ENCODE data around the gene SLC16A11. TPM values are rescaled to one million over a fixed set of nuclear protein-coding genes. Genes with fewer than 3 reads are reported as not detected.

SLC16A11 gene
- total RNA-seq, 1 donor from 2014 or later = not detected

DNA sequence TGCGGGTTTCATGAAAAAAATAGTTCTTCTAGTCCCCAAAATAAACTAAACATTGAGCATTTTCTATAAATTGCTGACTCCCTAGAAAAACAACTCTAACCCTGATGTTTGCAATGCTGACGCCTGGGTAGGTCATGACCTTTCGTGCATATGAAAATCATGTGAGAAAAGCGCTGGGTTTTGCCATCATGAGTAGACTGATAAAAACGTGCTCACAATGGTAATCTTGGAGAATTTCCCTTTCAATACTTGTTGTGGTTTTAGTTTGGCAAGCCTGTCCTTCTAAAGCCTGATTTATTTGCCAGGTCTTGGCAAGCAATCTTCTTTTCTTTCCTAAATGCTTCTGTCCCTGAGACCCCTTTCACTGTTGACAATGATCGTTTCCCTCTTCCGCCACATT lies 40.2 kb upstream of the SLC16A11 start:
- no peaks in the 10 kb centered on the region for H3K27me3 ChIP-seq
- peaks cover 16% of the 10 kb centered on the region for H3K27me3 Mint-ChIP-seq (ENCODE audit: insufficient read depth, low read depth)
- no peaks in the 10 kb centered on the region for H3K9me3 ChIP-seq (ENCODE audit: low read depth)
- H3F3A ChIP-seq (ENCODE audit: low read depth) = no peaks in the 10 kb centered on the region
- H3K9me3 Mint-ChIP-seq = peaks cover 9% of the 10 kb centered on the region
- no peak overlapping the region for H2AFZ ChIP-seq (replicated peaks)
- H3K27ac Mint-ChIP-seq = no peak overlapping the region
- no peak overlapping the region for H3K4me3 Mint-ChIP-seq
- no peaks in the 10 kb centered on the region for H3K4me1 ChIP-seq
- no peaks in the 10 kb centered on the region for H3K36me3 Mint-ChIP-seq
- no peak overlapping the region for H3K4me2 ChIP-seq
- no peak overlapping the region for H3K27ac ChIP-seq
- no peak overlapping the region for H3K4me3 ChIP-seq
- H3K36me3 ChIP-seq = no peaks in the 10 kb centered on the region
- no peak for DNase-seq (ENCODE audit: low spot score)
- peaks cover 5% of the 10 kb centered on the region for H3K4me1 Mint-ChIP-seq
- no peaks in the 10 kb centered on the region for H3K79me2 ChIP-seq (ENCODE audit: low read depth)
- H3K9ac ChIP-seq = no peak overlapping the region
- TF ChIP-seq EZH2phosphoT487 (IDR thresholded peaks at IDR 0.05) = no peak
- TF ChIP-seq, protein P1, sequence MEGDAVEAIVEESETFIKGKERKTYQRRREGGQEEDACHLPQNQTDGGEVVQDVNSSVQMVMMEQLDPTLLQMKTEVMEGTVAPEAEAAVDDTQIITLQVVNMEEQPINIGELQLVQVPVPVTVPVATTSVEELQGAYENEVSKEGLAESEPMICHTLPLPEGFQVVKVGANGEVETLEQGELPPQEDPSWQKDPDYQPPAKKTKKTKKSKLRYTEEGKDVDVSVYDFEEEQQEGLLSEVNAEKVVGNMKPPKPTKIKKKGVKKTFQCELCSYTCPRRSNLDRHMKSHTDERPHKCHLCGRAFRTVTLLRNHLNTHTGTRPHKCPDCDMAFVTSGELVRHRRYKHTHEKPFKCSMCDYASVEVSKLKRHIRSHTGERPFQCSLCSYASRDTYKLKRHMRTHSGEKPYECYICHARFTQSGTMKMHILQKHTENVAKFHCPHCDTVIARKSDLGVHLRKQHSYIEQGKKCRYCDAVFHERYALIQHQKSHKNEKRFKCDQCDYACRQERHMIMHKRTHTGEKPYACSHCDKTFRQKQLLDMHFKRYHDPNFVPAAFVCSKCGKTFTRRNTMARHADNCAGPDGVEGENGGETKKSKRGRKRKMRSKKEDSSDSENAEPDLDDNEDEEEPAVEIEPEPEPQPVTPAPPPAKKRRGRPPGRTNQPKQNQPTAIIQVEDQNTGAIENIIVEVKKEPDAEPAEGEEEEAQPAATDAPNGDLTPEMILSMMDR (IDR thresholded peaks at IDR 0.05) = no peak
- TF ChIP-seq EZH2 (IDR thresholded peaks at IDR 0.05) = no peak
- H4K20me1 ChIP-seq (ENCODE audit: low read depth) = no peaks in the 10 kb centered on the region

DNA sequence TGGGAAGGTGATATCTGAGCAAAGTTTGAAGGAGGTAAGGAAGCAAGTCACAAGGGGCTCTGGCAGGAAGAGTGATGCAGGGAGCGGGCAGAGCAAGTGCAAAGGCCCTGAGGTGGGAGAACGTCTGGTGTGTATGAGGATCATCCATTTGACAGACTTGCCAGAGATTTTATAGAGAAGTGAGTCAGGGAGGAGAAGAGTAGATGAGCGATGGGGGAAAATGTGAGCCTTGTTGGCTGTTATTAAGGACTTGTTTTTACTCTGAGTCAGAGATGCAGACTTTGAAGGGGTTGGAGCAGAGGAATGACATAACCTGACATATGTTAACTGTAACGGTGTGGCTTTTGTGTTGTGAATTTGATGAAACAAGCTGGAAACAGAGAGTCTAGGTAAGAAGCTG lies 39.7 kb upstream of the SLC16A11 start:
- no peak overlapping the region for H2AFZ ChIP-seq (replicated peaks)
- Mint-ChIP-seq H3K4me3 (no peak overlapping the region), H3K9me3 (peaks cover 7% of the 10 kb centered on the region), H3K4me1 (peaks cover 5% of the 10 kb centered on the region), H3K27ac (no peak overlapping the region), H3K36me3 (no peaks in the 10 kb centered on the region), H3K27me3 (ENCODE audit: insufficient read depth, low read depth) (peaks cover 18% of the 10 kb centered on the region)
- no peak overlapping the region for H3K4me3 ChIP-seq
- H3K27ac ChIP-seq = no peak overlapping the region
- H3F3A ChIP-seq (ENCODE audit: low read depth) = no peaks in the 10 kb centered on the region
- H3K79me2 ChIP-seq (ENCODE audit: low read depth) = no peaks in the 10 kb centered on the region
- H3K9ac ChIP-seq = no peak overlapping the region
- no peak for TF ChIP-seq EZH2 (IDR thresholded peaks at IDR 0.05)
- TF ChIP-seq, protein P1 (IDR thresholded peaks at IDR 0.05) = no peak
- H3K36me3 ChIP-seq = no peaks in the 10 kb centered on the region
- no peaks in the 10 kb centered on the region for H3K9me3 ChIP-seq (ENCODE audit: low read depth)
- H3K4me1 ChIP-seq = no peaks in the 10 kb centered on the region
- DNase-seq (ENCODE audit: low spot score) = no peak
- no peak overlapping the region for H3K4me2 ChIP-seq
- no peaks in the 10 kb centered on the region for H4K20me1 ChIP-seq (ENCODE audit: low read depth)
- H3K27me3 ChIP-seq = no peaks in the 10 kb centered on the region

DNA sequence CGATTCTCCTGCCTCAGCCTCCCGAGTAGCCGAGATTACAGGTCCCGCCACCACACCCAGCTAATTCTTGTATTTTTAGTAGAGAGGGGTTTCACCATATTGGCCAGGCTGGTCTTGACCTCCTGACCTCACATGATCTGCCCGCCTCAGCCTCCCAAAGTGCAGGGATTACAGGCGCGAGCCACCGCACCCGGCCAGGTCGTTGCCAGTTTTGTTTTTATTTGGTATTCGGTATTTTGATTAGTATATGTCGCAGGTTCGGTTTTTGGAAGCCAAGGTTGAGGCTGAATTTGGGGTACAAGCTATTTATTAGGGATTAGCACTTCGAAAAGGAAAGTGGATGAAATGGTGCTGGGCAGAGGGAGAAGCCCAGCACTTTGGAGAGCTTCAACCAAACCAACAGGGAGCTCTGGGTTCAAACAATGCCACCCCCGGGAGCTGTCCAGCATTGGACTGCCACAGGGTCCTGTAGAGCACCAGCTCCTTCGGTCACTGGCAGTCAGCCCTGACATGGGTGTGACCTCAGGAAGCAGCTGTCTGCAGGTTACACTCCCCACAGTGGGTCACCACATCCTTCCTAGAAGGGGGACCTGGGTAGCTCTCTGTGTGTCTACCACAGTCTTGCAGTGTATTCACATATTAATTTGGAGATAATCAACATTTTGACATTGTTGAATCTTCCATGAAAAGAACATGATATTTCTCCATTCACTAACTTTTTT lies 37.6 kb upstream of the SLC16A11 start:
- no peaks in the 10 kb centered on the region for H4K20me1 ChIP-seq (ENCODE audit: low read depth)
- no peaks in the 10 kb centered on the region for H3K36me3 ChIP-seq
- peaks cover 13% of the 10 kb centered on the region for H3K9me3 Mint-ChIP-seq
- no peaks in the 10 kb centered on the region for H3K79me2 ChIP-seq (ENCODE audit: low read depth)
- DNase-seq (ENCODE audit: low spot score) = no peak
- H3K27me3 ChIP-seq = no peaks in the 10 kb centered on the region
- H2AFZ ChIP-seq (replicated peaks) = no peak overlapping the region
- no peak overlapping the region for H3K27ac Mint-ChIP-seq
- H3K4me1 ChIP-seq = no peaks in the 10 kb centered on the region
- TF ChIP-seq EZH2phosphoT487 (IDR thresholded peaks at IDR 0.05) (no peak), EZH2 (IDR thresholded peaks at IDR 0.05) (no peak)
- TF ChIP-seq, protein P1 (IDR thresholded peaks at IDR 0.05) = no peak
- no peak overlapping the region for H3K9ac ChIP-seq
- peaks cover 27% of the 10 kb centered on the region for H3K27me3 Mint-ChIP-seq (ENCODE audit: insufficient read depth, low read depth)
- no peak overlapping the region for H3K4me2 ChIP-seq
- no peaks in the 10 kb centered on the region for H3F3A ChIP-seq (ENCODE audit: low read depth)
- H3K4me1 Mint-ChIP-seq = no peaks in the 10 kb centered on the region
- H3K27ac ChIP-seq = no peak overlapping the region
- no peak overlapping the region for H3K4me3 Mint-ChIP-seq
- H3K4me3 ChIP-seq = no peak overlapping the region
- H3K9me3 ChIP-seq (ENCODE audit: low read depth) = no peaks in the 10 kb centered on the region
- H3K36me3 Mint-ChIP-seq = no peaks in the 10 kb centered on the region
